HG03097 (cell line): ENCODE measurements around the gene PTGDS.

Experiments
- ATAC-seq: cut with Tn5 transposase; IDR thresholded peaks from one replicate; pipeline ENCODE4 v1.9.1; 2021; ENCODE audit not compliant: unreplicated experiment, low FRiP score

PTGDS gene

DNA sequence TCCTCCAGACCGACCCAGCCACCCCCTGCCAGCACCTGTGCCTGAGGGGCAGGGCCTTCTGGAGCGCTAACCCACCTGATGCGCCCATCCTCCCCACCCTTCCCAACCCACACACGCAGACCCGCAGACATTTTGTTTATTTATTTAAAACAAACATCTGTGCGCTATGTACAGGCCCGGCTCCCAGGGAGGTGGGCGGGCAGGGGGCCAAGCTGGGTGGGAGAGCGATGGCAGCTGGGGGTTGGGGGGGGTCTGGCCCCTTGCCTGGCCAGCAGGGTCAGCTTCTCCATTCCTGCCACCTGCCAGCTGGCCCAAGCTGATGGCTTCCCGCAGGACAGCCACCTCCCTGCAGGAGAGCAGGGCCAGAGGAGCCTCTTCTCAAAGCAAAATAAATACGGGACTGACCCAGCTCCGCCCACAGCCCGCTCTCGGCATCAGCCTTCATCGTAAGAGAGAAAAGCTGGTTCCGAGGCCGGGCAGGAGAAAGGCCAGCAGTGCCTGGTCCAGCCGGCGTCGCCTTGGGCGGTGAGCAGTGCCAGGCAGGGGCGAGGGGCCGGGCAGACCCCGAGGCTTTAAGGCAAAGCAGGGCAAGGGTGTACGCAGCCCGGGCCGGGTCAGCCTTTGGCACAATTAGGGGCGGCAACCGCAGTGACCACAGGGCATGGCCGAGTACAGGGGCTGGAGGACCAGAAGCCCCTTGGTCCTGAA, 30.0 kb downstream of the PTGDS start:
- no peak for ATAC-seq

DNA sequence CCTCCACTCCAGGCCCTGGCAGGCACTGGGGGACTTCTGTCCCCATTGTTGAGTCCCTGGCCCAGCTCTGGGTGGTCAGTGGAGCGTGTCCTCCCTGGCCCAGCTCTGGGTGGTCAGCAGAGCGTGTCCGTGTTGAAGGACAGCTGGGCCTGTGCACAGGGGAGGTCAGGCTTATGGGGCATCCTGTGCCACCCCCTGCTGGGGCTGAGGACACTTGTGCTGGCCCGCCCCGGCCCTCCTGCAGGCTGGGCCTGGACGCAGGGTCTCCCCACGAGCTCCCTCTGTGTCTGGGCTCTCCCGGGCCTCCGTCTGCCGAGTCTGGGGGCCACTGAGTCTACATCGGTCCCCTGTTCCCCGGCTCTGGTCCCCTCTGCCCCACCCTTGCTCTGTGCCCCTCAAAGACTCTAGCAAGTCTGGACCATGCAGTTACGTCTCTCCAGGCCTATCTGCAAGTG, 30.5 kb downstream of the PTGDS start:
- no peak for ATAC-seq

DNA sequence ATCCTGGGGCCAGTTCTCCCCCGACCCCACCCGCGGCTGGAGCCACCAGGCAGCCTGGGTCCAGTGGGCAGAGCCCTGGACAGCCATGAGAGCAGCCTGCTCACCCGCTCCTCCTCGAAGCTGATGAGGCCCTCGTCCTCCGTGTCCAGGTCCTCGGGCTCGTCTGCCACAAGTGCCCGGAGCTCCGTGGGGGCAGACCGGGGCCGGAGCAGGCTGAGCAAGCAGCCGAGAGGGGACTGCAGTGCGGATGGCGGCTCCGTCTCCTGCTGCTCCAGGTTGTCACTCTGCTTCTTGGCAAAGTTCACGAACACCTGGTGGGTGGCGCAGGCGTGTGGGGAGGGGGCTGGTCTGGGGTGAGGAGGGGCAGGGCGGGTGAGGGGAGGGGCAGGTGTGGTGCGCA, 31.0 kb downstream of the PTGDS start:
- no peak for ATAC-seq

DNA sequence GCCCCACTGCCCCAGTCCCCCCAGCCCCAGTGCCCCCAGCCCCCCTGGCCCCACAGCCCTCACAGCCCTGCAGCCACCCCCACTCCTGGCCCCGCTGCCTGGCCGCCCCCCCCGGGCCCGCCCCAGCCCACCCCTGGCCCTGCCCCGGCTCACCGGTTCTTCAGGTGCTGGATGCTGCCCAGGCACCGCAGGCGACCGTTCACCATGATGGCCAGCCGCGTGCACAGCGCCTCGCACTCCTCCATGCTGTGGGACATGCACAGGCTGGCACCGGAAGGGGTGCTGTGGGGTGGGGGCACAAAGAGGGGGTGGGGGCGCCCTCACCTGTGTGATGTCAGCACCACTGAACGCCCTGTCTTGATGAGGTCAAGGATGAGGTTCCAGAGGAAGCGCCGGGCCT, 31.9 kb downstream of the PTGDS start:
- ATAC-seq: no peak

DNA sequence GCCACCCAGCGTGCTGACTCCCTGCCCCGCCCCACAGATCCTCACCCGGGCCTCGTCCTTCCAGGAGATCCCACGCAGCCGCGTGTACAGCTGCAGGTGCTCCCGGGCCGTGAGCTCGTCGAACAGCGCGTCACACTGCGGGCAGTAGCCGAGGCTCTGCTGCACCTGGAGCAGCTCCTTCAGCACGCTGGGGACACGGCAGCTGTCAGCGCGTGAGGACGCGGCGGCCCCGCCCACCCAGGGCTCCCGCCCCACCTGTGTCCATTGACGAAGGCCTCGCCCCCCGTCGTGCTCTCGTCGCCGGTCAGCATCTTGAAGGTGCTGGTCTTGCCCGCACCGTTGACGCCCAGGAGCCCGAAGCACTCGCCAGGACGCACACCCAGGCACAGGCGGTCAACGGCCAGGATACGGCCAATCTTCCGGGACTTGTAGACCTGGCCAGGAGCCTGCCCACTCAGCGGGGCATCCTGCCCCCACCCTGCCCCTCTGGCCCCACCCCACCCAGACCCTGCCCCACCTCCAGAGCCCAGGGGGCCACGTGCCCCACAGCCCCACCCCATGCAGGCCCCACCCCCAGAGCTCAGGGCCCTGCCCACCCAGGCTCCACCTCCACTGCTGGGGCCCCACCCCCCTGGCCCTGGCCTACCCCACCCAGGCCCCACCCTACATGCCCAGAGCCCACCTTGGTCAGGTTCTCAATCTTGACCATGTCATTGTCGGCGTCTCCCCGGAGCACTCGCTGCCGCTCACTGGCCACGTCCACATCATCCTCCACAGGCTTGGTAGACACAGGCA, 32.8 kb downstream of the PTGDS start:
- no peak for ATAC-seq

DNA sequence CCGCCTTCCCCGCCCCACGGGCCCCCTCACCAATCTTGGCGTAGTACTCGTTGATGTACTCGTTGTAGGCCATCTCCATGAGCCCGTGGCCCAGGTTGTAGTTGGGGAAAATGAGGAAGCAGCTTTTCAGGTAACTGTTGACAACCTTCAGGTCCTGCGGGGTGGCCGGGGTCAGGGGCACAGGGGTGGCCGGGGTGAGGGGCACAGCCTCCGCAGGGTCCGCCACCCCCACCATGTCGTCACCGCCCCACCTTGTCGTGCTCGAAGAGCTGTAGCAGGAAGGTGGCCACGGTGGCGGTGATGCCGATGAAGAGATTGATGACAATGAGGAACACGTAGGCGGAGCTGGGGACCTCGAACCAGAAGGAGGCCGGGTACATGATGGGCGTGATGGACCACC, 33.9 kb downstream of the PTGDS start:
- ATAC-seq: no peak

DNA sequence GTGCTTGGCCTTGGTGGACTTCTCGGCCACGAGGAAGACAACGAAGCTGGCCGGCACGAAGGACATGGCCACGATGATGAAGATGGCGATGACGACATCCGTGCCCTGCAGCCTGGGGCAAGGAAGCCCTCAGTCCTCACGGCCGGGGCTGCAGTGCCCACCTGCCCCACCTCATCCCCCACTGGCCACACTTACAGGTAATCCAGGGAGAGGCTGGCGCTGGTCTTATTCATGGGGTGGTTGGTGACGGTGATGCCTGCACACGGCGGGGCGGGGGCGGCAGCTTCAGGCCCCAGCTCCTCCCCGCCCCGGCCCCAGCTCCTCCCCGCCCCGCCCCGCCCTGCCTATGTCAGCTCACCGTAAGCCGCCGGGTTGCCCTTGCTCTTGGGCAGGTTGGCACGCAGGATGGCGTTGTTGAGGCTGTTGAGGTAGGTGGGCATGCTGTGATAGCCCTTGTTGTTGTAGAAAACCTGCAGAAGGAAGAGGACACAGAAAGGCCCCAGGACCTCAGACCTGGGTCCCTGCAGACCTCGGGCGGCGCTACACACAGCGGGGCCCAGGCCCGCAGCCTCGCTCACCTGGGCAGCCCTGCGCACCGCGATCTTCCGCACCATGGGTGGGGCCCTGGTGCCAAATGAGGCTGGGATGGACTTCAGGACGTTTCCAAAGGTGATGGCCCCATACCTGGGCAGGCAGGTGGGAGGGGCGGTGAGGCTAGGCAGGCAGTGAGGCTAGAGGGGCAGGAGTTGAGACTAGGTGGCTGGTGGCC, 34.8 kb downstream of the PTGDS start:
- no peak for ATAC-seq

DNA sequence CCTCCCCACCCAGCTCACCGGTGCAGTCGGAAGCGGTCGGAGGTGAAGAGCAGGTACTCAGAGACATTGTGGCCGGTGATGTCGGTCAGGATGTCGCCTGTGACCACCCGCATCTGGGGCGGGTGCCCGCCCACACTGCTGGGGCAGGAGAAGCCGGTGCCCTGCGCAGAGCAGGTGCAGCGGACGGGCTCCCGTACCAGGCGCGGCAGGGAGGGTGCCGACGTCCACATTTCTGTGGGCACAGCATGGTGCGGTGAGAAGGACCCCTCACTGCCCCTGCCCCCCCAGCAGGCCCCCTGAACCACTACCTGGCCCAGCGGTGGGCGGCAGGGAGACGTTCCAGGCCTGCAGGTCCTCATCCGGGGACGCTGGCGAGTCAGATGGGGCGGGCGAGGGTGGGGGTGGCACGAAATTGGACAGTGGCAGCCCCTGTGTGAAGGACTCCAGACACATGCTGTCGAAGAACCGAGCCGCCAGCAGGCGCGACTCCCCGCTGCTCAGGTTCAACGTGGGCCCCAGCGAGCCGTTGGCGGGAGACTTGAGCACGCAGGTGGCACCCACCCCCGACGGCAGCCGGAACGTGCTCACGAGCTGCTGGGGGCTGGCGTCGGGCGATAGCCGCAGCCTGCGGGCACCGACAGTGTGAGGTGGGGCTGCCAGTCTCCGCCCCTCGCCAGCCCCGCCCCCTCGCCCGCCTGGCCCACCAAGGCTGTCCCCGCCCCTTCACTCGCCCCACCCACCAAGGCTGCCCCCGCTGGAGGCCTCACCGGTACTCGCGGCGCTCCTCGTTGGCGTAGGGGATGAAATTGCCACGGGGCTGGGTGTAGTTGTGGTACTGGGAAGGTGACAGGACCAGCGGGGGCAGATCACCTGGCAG, 35.6 kb downstream of the PTGDS start:
- no peak for ATAC-seq

DNA sequence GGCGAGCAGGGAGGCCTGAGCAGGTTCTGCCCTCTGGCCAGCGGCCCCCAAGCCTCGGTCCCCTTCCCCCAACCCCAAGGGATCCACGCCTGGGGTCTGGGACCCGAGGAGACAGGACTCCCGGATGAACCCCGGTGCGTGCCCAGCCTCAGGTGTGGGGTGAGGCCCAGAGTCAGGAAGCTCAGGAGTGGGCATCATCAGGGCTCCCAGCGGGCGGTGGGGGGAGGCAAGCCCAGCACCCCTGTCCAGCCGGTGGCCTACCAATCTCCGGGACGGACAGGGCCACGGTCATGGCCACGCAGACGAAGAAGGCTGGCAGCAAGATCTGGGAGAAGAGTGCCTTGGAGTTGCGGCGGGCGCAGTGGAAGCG, 36.3 kb downstream of the PTGDS start:
- ATAC-seq: no peak

DNA sequence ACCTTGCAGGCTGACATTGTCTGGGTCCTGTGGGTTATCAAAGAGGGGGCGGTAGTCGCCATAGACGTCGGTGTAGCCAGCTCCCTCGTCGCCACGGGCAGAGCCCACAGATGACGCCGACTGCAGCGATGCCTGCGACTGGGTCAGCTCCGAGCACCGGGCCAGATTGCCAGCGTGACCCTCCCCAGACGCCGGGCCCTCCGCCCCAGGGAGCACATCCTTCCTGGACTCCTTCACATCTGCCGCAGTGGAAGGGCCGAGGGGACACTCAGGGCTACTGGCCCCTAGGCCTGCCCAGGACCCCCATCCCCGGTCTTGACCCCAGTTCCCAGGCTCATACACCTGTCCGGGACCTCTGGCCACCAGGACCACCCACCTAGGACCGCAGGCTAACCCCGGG, 36.9 kb downstream of the PTGDS start:
- no peak for ATAC-seq

DNA sequence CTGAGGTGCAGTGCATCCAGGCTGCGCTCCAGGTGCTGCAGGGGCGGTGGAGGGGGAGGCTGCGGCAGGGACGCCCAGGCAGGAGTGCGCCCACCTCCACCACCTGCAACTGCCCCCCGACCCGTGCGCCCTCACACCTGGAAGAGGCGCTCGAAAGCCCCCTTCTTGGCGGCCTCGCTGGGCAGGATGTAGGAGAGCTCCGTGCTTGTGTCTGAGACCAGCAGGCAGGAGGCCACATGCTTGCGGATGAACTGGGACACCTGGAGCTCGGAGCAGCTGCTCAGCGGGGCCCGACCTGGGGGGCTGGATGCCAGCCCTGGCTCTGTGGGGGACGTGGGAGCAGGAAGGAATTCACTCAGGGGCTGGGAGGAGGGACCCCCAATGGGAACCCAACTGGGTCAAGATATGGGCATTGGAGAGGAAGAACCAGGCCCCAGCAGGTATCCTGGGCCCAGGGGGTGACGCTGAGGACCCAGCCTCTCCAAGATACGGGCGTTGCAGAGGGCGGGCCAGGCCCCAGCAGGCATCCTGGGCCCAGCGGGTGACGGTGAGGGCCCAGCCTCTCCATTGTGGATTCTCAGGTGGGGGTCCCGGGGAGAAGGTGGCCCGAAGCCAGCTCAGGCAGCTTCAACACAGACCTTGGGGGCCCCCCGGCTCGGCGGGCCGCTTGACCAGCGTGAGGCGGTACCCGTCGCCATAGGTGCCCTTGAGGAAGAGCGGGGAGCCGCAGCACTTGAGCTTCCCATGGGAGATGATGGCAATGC, 37.7 kb downstream of the PTGDS start:
- no peak for ATAC-seq

DNA sequence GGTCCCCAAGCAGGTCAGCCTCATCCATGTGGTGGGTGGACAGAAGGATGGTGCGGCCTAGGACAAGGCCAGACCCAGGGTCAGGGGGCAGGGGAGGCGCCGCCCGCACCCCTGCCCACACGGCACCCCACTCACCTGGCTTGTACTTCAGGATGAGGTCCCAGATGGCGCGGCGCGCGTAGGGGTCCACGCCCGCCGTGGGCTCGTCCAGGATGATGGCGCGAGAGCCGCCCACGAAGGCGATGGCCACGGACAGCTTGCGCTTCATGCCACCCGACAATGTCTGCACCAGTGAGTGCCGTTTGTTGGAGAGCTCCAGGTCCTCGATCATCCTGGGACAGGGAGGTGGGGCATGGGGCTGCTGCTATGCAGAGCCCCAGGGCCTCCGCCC, 38.2 kb downstream of the PTGDS start:
- no peak for ATAC-seq

DNA sequence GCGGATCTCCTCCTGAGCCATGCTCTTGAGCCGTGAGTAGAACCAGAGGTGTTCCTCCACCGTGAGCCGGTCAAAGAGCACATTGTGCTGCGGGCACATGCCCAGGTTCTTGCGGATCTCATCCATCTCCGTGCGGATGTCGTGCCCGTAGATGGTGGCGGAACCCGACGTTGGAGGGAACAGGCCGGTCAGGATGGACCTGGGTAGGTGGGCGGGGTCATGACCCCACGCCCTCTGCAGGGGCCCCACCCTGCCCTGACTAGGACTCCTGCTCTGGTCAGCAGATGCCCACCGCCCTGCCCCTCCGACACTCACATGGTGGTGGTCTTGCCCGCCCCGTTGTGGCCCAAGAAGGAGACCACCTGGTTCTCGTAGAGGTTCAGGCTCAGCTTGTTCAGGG, 38.7 kb downstream of the PTGDS start:
- no peak for ATAC-seq

DNA sequence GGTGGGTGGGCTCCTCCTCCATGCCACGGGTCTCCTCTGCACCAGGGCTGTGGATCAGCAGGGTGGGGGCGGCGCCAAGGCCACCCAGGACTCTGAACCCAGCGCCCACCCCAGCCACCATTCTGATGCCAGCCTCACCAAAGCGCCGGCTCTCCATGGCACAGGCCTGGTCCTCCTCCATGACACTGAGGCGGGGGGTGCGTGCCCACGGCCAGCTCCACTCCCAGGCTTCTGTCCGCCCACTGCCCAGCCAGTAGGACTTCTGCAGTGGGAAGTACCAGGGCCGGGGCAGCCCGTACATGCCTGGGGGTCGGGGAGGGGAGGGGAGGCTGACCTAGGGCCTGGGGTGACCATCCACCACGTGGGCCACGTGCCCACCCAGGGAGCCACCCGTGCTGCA, 39.1 kb downstream of the PTGDS start:
- no peak for ATAC-seq

DNA sequence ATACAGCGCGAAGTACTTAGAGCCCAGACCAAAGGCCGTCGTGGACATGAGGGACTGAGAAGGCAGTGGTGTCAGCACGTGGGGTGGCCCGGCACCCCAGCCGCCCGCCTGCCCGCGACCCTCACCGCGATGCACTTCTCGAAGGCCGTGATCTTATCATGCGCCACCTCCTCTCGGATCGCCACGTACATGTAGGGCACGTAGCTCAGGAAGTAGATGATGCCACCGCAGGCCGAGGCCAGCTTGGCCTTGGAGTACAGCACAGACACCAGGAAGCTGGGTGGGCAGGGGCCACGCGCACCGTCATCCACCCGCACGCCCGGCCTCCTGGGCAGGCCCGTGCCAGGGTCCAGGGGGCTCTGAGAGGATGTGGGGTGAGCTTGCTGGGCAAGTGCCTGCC, 39.8 kb downstream of the PTGDS start:
- ATAC-seq: no peak

DNA sequence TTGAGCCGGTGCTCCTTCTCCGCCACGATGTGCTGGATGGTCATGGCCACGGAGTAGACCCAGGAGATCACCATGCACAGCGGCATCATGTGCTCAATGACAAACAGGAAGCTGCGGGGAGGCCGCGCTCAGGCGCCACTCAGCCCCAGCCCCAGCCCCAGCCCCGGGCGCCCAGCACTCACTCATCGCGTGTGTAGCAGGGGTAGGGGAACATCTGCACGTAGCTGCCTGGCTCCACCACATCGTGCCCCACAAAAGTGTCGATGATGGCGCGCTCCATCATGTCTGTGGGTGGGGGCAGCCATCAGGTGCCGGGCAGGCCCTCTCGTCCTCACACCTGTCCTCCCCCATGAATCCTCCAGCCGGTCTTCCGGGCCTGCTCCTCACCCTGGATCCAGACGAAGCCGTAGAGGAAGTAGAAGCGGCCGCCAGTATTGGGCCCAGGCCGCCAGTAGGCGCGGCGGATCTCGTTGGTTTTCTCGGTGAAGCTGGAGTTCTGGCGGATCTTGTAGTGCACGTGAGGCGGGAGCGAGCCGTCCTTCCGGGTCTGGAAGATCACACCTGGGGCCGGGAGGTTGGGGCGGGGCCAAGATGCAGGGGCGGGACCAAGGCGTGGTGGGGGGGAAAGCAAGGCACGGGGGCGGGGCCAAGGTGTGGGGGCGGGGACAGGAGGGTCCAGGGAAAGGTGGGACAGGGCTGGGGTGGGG, 40.6 kb downstream of the PTGDS start:
- no peak for ATAC-seq

DNA sequence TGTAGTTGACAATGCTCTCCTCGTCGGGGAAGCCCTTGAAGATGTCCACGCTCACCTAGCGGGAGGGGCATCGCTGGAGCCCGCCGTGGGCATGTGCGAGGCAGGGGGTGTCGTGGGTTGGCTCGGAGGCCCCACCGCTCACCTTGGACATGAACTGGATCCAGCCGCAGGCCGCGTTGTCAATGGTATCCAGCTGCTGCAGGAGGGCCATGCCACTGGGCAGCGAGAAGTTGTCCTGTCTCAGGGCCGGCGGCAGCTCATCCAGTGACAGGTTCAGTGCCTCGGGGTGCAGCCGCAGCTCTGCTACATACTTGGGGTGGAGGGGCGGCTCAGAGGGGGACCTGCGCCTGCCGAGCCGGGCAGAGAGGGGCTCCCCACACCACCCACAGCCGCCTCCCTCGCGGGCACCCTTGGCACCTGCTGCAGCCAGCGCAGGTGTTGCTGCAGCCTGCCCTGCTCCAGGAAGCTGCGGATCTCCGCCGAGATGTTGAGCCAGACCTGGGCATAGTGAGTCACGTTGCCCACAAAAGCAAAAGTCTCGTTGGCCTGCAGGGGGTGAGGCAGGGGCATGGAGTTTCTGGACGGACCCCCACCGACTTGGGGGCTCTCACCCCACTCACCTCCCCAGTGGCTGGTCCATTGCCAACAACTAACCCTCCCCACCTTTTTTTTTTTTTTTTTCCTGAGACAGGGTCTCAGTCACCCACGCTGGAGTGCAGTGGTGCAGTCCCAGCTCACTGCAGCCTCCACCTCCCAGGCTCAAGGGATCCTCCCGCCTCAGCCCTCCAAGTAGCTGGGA, 41.7 kb downstream of the PTGDS start:
- no peak for ATAC-seq

DNA sequence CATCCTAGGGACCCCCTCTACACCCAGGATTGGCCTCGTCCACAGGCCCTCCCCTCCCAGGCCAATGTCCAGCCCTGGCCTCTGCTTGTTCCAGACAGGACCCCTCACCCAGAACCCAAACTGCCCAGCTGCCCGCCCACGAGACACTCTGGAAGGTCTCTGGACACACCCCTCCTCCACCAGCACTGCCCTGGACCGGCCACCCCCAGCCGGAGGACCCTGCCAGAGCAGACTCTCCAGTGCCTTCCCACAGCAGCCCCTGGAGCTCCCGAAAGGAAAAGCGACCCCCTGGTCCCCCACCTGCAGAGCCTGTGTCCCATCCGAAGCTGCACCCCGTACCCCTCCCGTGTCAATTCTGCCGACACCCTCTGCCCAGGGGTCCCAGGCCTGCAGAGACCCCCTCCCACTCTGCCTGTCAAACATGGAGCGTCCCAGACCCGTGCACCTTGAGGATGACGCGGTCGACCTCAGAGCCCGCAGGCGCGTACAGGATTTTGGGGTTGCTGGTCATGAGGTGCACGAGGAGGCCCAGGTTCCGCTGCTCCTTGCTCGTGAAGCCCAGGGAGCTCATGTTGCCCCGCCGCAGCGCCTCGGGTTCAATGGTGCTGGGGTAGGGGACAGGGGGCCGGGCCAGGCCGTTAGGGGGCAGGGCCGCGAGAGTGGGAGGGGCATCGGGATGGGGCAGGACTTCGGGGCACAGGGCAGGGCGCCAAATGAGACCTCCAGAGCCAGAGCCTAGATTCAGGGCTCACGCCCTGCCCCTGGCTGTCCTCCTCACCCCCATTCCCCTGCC, 42.8 kb downstream of the PTGDS start:
- ATAC-seq: no peak
